ENCODE measurements around the gene NOL9. TPM values are rescaled to one million over a fixed set of nuclear protein-coding genes. Genes with fewer than 3 reads are reported as not detected.
"Not testable (repeated sequence)": the region's sequence is repeated elsewhere in the genome, so short reads cannot be mapped to it uniquely, and the experiment has no call there.

NOL9 gene
- total RNA-seq, 1 donor = 44.9 TPM

GRCh38 chr1:6600410-6601048, 46.2 kb upstream of the NOL9 start:
- peak; percentile 34 for DNase-seq (ENCODE audit: low read depth)
- no peak for TF ChIP-seq CTCF (IDR thresholded peaks at IDR 0.05; ENCODE audit: insufficient read depth, low read length)
- peak overlapping the region; percentile 99 for H3K4me3 ChIP-seq (ENCODE audit: low read depth, low read length)

- H3K4me3 ChIP-seq (ENCODE audit: low read depth, low read length) = peak overlapping the region; percentile 99
- not testable (repeated sequence) for DNase-seq (ENCODE audit: low read depth)
Measured at GRCh38 chr1:6599991-6600390, 45.7 kb upstream of the NOL9 start.

GRCh38 chr1:6599141-6599975, 45.0 kb upstream of the NOL9 start:
- TF ChIP-seq CTCF (IDR thresholded peaks at IDR 0.05; ENCODE audit: insufficient read depth, low read length) = no peak
- DNase-seq (ENCODE audit: low read depth) = no peak
- H3K4me3 ChIP-seq (ENCODE audit: low read depth, low read length) = peak overlapping the region; percentile 99

- no peak overlapping the region for H3K4me3 ChIP-seq (ENCODE audit: low read depth, low read length)
- no peak for TF ChIP-seq CTCF (IDR thresholded peaks at IDR 0.05; ENCODE audit: insufficient read depth, low read length)
- no peak for DNase-seq (ENCODE audit: low read depth)
Measured at GRCh38 chr1:6597777-6598131, 43.4 kb upstream of the NOL9 start.

- DNase-seq (ENCODE audit: low read depth) = no peak
- no peak for TF ChIP-seq CTCF (IDR thresholded peaks at IDR 0.05; ENCODE audit: insufficient read depth, low read length)
- H3K4me3 ChIP-seq (ENCODE audit: low read depth, low read length) = peak overlapping the region; percentile 22
Measured at GRCh38 chr1:6596886-6597776, 42.8 kb upstream of the NOL9 start.

GRCh38 chr1:6596351-6596750, 42.0 kb upstream of the NOL9 start:
- DNase-seq (ENCODE audit: low read depth) = no peak
- TF ChIP-seq CTCF (IDR thresholded peaks at IDR 0.05; ENCODE audit: insufficient read depth, low read length) = no peak
- H3K4me3 ChIP-seq (ENCODE audit: low read depth, low read length) = peak overlapping the region; percentile 22

Data from fibroblast of the aortic adventitia (primary cell).